ENCODE measurements around the gene MYZAP. TPM values are rescaled to one million over a fixed set of nuclear protein-coding genes. Genes with fewer than 3 reads are reported as not detected.

MYZAP gene
- total and polyA plus RNA-seq, 3 donors from 2014 or later: 3.3 to 6.8 (median 5.6) TPM

DNA sequence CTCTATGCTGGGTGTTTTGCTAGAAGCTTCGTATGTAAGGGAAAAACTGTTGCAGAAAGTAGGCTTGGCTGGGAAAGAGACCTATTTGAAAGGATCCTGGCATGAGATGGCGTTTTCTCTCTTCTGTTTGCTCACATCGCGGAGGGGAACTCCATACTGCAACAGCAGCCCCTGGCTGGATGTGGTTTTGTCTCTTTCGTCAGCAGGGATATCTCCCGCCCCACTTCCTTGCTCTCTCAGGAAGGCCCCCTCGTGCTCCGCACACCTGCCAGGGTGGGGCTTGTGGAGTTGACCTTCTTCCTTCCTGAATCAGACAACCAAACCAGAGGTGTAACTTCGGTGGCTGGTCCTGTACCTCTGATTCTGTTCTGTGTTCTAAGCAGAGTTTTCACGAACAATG, 26.4 kb upstream of the MYZAP start:
- H3K9me3 ChIP-seq: no peaks in the 10 kb centered on the region
- H3K36me3 ChIP-seq (ENCODE audit: low read depth, missing control alignments): no peaks in the 10 kb centered on the region
- H3K27ac ChIP-seq: no peak overlapping the region
- H3K4me3 ChIP-seq: no peak overlapping the region
- WGBS, 2 donors: 79 to 80% methylated on average over 10 of the region's 10 CpGs
- no peaks in the 10 kb centered on the region for H3K27me3 ChIP-seq
- DNase-seq: no peak
- intact Hi-C loops (cut with DNase I; ENCODE audit: low total_unique reads): loop anchor here (5.0 kb wide), 1 partner anchor 167 kb away; no protein-coding TSS in a partner anchor
- peaks cover 15% of the 10 kb centered on the region for H3K4me1 ChIP-seq
- TF ChIP-seq, protein P1, sequence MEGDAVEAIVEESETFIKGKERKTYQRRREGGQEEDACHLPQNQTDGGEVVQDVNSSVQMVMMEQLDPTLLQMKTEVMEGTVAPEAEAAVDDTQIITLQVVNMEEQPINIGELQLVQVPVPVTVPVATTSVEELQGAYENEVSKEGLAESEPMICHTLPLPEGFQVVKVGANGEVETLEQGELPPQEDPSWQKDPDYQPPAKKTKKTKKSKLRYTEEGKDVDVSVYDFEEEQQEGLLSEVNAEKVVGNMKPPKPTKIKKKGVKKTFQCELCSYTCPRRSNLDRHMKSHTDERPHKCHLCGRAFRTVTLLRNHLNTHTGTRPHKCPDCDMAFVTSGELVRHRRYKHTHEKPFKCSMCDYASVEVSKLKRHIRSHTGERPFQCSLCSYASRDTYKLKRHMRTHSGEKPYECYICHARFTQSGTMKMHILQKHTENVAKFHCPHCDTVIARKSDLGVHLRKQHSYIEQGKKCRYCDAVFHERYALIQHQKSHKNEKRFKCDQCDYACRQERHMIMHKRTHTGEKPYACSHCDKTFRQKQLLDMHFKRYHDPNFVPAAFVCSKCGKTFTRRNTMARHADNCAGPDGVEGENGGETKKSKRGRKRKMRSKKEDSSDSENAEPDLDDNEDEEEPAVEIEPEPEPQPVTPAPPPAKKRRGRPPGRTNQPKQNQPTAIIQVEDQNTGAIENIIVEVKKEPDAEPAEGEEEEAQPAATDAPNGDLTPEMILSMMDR (IDR thresholded peaks at IDR 0.05): no peak
- TF ChIP-seq POLR2A (IDR thresholded peaks at IDR 0.05): no peak

DNA sequence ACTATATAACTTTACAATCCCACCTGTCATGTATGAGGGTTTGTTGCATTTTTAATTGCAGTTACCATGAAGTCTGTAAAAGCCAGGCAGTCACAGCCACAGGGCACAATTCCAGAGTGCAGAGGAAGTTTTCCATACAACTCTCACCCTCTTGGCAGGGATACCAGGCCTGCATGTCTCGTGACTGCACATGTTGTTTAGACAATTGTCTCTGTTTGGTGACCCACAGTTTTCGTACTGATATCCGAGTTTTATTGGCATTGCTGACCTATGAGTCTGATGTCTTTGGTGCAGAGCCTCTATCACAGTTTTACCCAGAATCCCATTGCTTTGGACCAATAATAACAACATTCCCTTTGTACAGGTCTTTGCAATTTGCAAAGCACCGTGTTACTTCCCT, 24.9 kb upstream of the MYZAP start:
- no peak overlapping the region for H3K4me3 ChIP-seq
- TF ChIP-seq, protein P1 (IDR thresholded peaks at IDR 0.05): no peak
- TF ChIP-seq POLR2A (IDR thresholded peaks at IDR 0.05): no peak
- intact Hi-C loops (cut with DNase I; ENCODE audit: low total_unique reads): loop anchor here (5.0 kb wide), 1 partner anchor 165 kb away; no protein-coding TSS in a partner anchor
- no peaks in the 10 kb centered on the region for H3K36me3 ChIP-seq (ENCODE audit: low read depth, missing control alignments)
- WGBS, 2 donors: 59 to 60% methylated on average over 4 of the region's 4 CpGs
- peaks cover 11% of the 10 kb centered on the region for H3K4me1 ChIP-seq
- H3K27ac ChIP-seq: no peak overlapping the region
- no peaks in the 10 kb centered on the region for H3K27me3 ChIP-seq
- DNase-seq: no peak
- no peaks in the 10 kb centered on the region for H3K9me3 ChIP-seq

DNA sequence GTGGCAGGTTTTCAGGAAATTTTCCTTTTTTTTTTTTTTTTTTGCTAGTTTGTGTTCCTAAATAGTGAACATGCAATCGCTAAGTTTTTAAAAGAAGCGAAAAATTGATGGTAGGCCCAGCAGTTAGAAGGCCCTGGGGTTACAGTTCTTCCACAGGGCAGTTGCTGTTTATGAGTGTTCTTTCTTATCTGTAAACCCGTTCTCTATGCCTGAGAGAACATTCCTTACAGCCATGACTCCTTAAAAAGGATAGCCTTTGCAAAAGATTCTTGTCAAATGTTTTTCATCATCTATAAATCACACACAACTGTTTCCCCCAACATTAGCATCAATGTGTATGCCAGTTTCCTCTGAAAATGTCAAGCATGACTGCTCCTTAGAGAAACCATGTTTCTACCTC, 23.8 kb upstream of the MYZAP start:
- intact Hi-C loops (cut with DNase I; ENCODE audit: low total_unique reads): loop anchor here (5.0 kb wide), 1 partner anchor 164 kb away; no protein-coding TSS in a partner anchor
- Histone ChIP-seq H3K36me3 (ENCODE audit: low read depth, missing control alignments) (no peaks in the 10 kb centered on the region), H3K27ac (peak overlapping the region in 1 of 2 donors; percentile 42), H3K4me1 (peaks cover 11% of the 10 kb centered on the region), H3K27me3 (no peaks in the 10 kb centered on the region), H3K4me3 (peak overlapping the region in 1 of 2 donors; percentile 32), H3K9me3 (no peaks in the 10 kb centered on the region)
- no peak for TF ChIP-seq POLR2A (IDR thresholded peaks at IDR 0.05)
- TF ChIP-seq, protein P1 (IDR thresholded peaks at IDR 0.05): no peak
- 25 to 32% methylated on average over 3 of the region's 3 CpGs for WGBS, 2 donors
- no peak for DNase-seq

DNA sequence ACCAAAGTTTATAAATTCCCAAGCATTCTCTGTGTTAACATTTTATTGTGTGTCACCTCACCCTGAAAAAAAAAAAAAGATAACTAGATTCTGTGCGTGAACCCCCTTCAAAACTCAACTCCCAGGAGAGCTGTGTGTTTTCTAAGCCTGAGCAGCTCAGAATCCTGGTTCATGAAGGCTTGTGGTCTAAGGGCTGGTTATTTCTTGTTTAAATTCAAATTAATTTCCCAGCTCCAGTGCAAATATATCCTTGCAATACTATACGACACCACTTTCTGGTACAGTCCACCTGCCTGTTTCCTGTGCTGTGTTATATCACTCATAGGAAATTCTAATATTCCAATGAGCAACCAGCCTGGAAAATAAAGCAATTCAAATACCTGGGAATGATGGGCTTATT, 23.4 kb upstream of the MYZAP start:
- WGBS, 2 donors: 68 to 76% methylated on average over 2 of the region's 2 CpGs
- Histone ChIP-seq H3K27ac (peak overlapping the region in 1 of 2 donors; percentile 27), H3K9me3 (no peaks in the 10 kb centered on the region), H3K4me3 (no peak overlapping the region), H3K27me3 (no peaks in the 10 kb centered on the region), H3K4me1 (peaks cover 11% of the 10 kb centered on the region), H3K36me3 (ENCODE audit: low read depth, missing control alignments) (no peaks in the 10 kb centered on the region)
- TF ChIP-seq POLR2A (IDR thresholded peaks at IDR 0.05): no peak
- TF ChIP-seq, protein P1 (IDR thresholded peaks at IDR 0.05): no peak
- no peak for DNase-seq
- intact Hi-C loops (cut with DNase I; ENCODE audit: low total_unique reads): loop anchor here (5.0 kb wide), 1 partner anchor 164 kb away; no protein-coding TSS in a partner anchor

DNA sequence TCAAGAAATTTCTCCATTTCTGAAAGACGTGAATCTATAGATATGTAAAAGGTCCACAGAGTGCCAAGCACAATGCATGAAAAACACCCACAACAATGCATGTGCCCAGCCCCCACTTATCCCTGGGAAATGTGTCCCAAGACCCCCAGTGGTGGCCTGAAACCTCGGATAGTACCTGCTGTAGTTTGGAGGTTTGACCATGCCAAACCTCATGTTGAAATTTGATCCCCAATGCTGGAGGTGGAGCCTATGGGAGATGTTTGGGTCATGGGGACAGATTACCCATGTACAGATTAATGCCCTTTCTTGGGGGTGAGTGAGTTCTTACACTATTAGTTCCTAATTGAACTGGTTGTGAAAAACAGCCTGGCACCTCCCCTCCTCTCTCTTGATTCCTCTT, 21.4 kb upstream of the MYZAP start:
- WGBS, 2 donors: 83 to 86% methylated on average over 2 of the region's 2 CpGs
- TF ChIP-seq, protein P1 (IDR thresholded peaks at IDR 0.05): no peak
- TF ChIP-seq POLR2A (IDR thresholded peaks at IDR 0.05): no peak

More for the DNA sequence above, 21.4 kb upstream of the MYZAP start:
- intact Hi-C loops (cut with DNase I; ENCODE audit: low total_unique reads): no loop called here
- Histone ChIP-seq H3K36me3 (ENCODE audit: low read depth, missing control alignments) (no peaks in the 10 kb centered on the region), H3K27me3 (no peaks in the 10 kb centered on the region), H3K27ac (no peak overlapping the region), H3K4me3 (no peak overlapping the region), H3K4me1 (peaks cover 11% of the 10 kb centered on the region), H3K9me3 (no peaks in the 10 kb centered on the region)
- no peak for DNase-seq
